Gastroesophageal sphincter (tissue), 4 donors: ENCODE results near the gene OSGEP. TPM values are rescaled to one million over a fixed set of nuclear protein-coding genes. Genes with fewer than 3 reads are reported as not detected.
"Not testable (repeated sequence)": the region's sequence is repeated elsewhere in the genome, so short reads cannot be mapped to it uniquely, and the experiment has no call there.

Source experiments
- ATAC-seq: fragments of 150-250 bp; one replicate; pipeline ENCODE4 v1.9.1; 2016; ENCODE audit warnings: mild to moderate bottlenecking, moderate library complexity
- H3K27ac ChIP-seq, 4 donors: fragments of 200-600 bp; sonication (generic) in 3 of 4; 1 replicate in 3 of 4; 2 replicates in 1 of 4; pipeline ENCODE4 v1.5.1; 2016 to 2019
- H3K27me3 ChIP-seq: fragments of 200-600 bp; sonication (generic); one replicate; pipeline ENCODE4 v1.5.1; 2019
- H3K36me3 ChIP-seq, 2 donors: fragments of 200-600 bp; sonication (generic); one replicate each; pipeline ENCODE4 v1.5.1; 2019; ENCODE audit warnings: control low read depth in 1 of 2
- H3K4me1 ChIP-seq, 3 donors: fragments of 200-600 bp; sonication (generic); 1 replicate in 2 of 3; 2 replicates in 1 of 3; pipeline ENCODE4 v1.5.1; 2016 to 2019; ENCODE audit warnings: control low read depth in 2 of 3
- H3K4me3 ChIP-seq, 2 donors: fragments of 200-600 bp; sonication (generic); one replicate each; pipeline ENCODE4 v1.5.1; 2019; ENCODE audit warnings: mild to moderate bottlenecking in 1 of 2, moderate library complexity in 1 of 2
- H3K9me3 ChIP-seq, 3 donors: fragments of 200-600 bp; sonication (generic); one replicate each; pipeline ENCODE4 v1.5.1; 2017 to 2019; ENCODE audit warnings: control low read depth in 2 of 3
- EP300 ChIP-seq: sonication (generic); formaldehyde crosslinking; IDR thresholded peaks from one replicate; pipeline ENCODE4 v1.6.1; 2017; ENCODE audit warnings: antibody characterized with exemption, mild to moderate bottlenecking
- POLR2A ChIP-seq, 2 donors: fragments of 450-650 bp; IDR thresholded peaks; one replicate each; pipeline ENCODE4 v1.6.1; 2017; ENCODE audit warnings: antibody characterized with exemption in 2 of 2, mild to moderate bottlenecking in 2 of 2, moderate library complexity in 1 of 2
- POLR2AphosphoS5 ChIP-seq: sonication (generic); formaldehyde crosslinking; IDR thresholded peaks from one replicate; pipeline ENCODE4 v1.6.1; 2017; ENCODE audit warnings: antibody characterized with exemption
- WGBS, 2 donors: methylation state at CpG; one replicate each; pipeline ENCODE4 v1.1.5; 2018; ENCODE audit warnings: low coverage in 1 of 2; 5-methylcytosine and 5-hydroxymethylcytosine counted together
- total RNA-seq, 4 donors: library from RNA; depleted of rRNA; stranded (reverse); fragments of >200 nt; gene quantifications; one replicate each; pipeline ENCODE4 v1.1.0, GENCODE V29; 2016
- TF ChIP-seq, protein P1 (sequence below), 4 experiments: fragments of 200-600 bp in 2 of 4; fragments of 450-650 bp in 2 of 4; sonication (generic) in 1 of 4; IDR thresholded peaks; one replicate each; pipeline ENCODE4 v1.5.1; 2017 to 2019; ENCODE audit warnings: antibody characterized with exemption in 4 of 4, mild to moderate bottlenecking in 2 of 4, moderate library complexity in 2 of 4

Gene OSGEP
- total RNA-seq, 4 donors from 2014 or later: 28.2 to 44.4 (median 34.4) TPM

DNA sequence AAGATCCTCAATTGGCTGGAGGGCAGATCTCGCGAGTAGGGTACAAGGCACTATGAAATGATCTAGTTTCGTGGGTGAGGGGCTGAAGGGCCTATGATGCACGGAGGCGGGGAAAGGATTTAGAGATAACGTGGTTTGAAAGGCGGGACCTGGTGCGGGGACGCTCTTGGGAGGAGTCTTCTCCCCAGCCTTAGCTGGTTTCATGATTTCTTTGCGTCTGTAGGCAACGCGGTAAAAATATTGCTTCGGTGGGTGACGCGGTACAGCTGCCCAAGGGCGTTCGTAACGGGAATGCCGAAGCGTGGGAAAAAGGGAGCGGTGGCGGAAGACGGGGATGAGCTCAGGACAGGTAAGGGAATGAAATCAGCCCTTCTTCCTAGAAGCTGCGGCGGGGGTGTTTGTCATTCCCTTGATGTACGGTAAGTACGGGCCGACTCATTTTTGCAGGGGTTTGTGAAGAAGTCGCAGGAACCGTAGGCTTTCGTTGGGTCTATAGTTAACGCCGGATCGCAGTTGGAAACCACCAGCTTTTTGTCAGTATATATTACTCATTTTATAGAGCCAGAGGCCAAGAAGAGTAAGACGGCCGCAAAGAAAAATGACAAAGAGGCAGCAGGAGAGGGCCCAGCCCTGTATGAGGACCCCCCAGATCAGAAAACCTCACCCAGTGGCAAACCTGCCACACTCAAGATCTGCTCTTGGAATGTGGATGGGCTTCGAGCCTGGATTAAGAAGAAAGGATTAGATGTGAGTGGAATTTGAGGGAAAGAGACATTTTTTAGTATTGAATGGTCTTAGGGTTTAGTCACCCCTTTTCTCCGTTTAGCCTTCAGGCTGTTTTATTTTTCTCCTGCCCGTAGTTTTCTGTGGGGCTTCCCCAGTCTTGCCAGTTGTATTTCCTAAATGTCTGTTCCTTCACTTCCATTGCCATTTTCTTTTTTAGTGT is 1.0 kb upstream of the OSGEP start:
- 0 to 1% methylated on average over 34 to 35 of the region's 39 CpGs for WGBS, 2 donors
- peak; percentile 63 for ATAC-seq
- H3K27ac ChIP-seq: peak overlapping the region; percentile 81 to 97 (median 94)
- peaks cover 9 to 67% (median 27%) of the 10 kb centered on the region in 3 donors for H3K4me1 ChIP-seq
- H3K27me3 ChIP-seq: no peaks in the 10 kb centered on the region
- H3K9me3 ChIP-seq: no peaks in the 10 kb centered on the region
- peak overlapping the region; percentile 72 to 83 for H3K4me3 ChIP-seq
- no peak for TF ChIP-seq POLR2AphosphoS5
- no peak for TF ChIP-seq POLR2A (IDR thresholded peaks at IDR 0.05)
- no peak for TF ChIP-seq EP300
- TF ChIP-seq, protein P1, sequence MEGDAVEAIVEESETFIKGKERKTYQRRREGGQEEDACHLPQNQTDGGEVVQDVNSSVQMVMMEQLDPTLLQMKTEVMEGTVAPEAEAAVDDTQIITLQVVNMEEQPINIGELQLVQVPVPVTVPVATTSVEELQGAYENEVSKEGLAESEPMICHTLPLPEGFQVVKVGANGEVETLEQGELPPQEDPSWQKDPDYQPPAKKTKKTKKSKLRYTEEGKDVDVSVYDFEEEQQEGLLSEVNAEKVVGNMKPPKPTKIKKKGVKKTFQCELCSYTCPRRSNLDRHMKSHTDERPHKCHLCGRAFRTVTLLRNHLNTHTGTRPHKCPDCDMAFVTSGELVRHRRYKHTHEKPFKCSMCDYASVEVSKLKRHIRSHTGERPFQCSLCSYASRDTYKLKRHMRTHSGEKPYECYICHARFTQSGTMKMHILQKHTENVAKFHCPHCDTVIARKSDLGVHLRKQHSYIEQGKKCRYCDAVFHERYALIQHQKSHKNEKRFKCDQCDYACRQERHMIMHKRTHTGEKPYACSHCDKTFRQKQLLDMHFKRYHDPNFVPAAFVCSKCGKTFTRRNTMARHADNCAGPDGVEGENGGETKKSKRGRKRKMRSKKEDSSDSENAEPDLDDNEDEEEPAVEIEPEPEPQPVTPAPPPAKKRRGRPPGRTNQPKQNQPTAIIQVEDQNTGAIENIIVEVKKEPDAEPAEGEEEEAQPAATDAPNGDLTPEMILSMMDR (IDR thresholded peaks at IDR 0.05): no peak
- peaks cover 2 to 60% of the 10 kb centered on the region in 2 donors for H3K36me3 ChIP-seq

DNA sequence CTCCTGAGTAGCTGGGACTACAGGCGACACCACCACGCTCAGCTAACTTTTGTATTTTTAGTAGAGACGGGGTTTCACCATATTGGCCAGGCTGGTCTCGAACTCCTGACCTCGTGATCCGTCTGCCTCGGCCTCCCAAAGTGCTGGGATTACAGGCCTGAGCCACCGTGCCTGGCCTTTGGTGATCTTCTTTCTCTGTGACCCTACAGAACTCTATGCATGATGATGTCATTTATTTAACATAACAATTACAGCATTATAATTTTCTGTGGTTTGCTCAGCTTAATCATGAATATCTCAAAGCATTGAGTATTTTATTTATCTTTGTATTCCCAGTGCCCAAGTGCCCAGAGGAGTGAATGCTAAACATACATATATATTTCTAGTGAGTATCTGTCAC is 1.8 kb downstream of the OSGEP start:
- not testable (repeated sequence) for H3K27me3 ChIP-seq, H3K4me3 ChIP-seq, H3K9me3 ChIP-seq, ATAC-seq, H3K27ac ChIP-seq
- 88% methylated on average over 8 of the region's 8 CpGs; no CpG with 5 or more reads in 1 of the 2 donors for WGBS, 2 donors
- peaks cover 0 to 66% of the 10 kb centered on the region in 2 donors for H3K36me3 ChIP-seq
- peaks cover 9 to 39% (median 13%) of the 10 kb centered on the region in 3 donors for H3K4me1 ChIP-seq

DNA sequence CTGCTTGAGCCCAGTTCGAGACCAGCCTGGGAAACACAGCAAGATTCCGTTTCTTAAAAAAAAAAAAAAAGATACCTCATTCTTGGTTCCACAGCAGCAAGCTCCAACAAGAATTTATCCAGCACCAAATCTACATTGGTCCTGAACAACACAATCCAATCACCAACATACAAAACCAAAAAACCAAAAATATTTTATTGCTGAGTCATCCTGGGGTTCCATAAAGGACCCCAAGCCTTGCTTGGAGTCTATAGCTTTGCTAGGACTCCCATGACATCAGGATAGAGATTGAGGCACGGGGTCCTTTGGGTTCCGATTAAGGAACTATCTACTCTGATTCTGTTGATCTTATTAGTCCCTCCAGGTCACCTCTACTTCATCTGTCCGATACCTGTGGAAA is 7.7 kb downstream of the OSGEP start:
- Histone ChIP-seq H3K27me3 (no peaks in the 10 kb centered on the region), H3K4me3 (no peak overlapping the region), H3K27ac (no peak overlapping the region), H3K4me1 (no peaks in the 10 kb centered on the region), H3K36me3 (peaks cover 0 to 68% of the 10 kb centered on the region in 2 donors), H3K9me3 (no peaks in the 10 kb centered on the region)
- 92 to 95% methylated on average over 5 of the region's 5 CpGs for WGBS, 2 donors
- ATAC-seq: no peak
- TF ChIP-seq, protein P1 (IDR thresholded peaks at IDR 0.05): no peak
- TF ChIP-seq POLR2AphosphoS5 (no peak), POLR2A (IDR thresholded peaks at IDR 0.05) (no peak), EP300 (no peak)

DNA sequence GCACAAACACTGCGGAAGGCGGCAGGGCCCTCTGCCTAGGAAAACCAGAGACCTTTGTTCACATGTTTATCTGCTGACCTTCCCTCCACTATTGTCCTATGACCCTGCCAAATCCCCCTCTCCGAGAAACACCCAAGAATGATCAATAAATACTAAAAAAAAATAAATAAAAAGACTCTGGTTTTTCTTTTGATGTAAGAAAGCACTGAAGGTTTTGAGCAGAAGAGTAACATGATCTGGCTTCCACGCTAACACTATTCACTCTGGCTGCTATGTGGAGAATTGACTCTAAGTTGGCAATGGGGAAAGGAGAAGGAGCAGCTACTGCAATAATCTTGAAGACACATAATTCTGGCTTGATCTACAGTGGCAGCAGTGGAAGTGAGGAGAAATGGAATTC is 11.0 kb downstream of the OSGEP start:
- not testable (repeated sequence) for H3K4me1 ChIP-seq, H3K4me3 ChIP-seq, ATAC-seq, H3K27me3 ChIP-seq, H3K9me3 ChIP-seq, H3K27ac ChIP-seq
- 91 to 100% methylated on average over 1 of the region's 4 CpGs for WGBS, 2 donors
- H3K36me3 ChIP-seq: peaks cover 0 to 36% of the 10 kb centered on the region in 2 donors

DNA sequence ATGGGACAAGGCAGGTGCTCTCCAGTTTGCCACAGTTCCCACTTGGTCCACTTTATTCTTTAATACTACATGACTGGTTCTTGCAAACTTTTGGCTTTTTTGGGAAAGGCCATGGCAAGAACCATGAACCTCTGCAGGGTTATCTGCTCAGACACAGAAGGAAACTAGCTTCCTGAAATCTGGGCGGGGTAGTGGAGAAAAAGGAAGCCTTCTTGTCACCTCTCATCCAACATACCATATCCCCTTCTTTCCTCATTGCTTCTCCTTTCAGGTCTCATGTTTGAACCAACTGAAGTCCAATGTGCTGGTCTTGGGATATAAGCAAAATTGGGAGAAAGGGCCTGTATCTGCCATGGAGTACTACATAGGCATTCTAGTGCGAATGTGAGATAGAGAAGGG is 13.2 kb downstream of the OSGEP start:
- no peaks in the 10 kb centered on the region for H3K9me3 ChIP-seq
- H3K36me3 ChIP-seq: peaks cover 0 to 14% of the 10 kb centered on the region in 2 donors
- no peak overlapping the region for H3K27ac ChIP-seq
- no peak for ATAC-seq
- WGBS, 2 donors: 88 to 100% methylated on average over 2 of the region's 2 CpGs
- H3K4me1 ChIP-seq: no peaks in the 10 kb centered on the region
- H3K27me3 ChIP-seq: peaks cover 7% of the 10 kb centered on the region
- TF ChIP-seq, protein P1 (IDR thresholded peaks at IDR 0.05): no peak
- TF ChIP-seq EP300 (no peak), POLR2A (IDR thresholded peaks at IDR 0.05) (no peak)
- H3K4me3 ChIP-seq: no peak overlapping the region

DNA sequence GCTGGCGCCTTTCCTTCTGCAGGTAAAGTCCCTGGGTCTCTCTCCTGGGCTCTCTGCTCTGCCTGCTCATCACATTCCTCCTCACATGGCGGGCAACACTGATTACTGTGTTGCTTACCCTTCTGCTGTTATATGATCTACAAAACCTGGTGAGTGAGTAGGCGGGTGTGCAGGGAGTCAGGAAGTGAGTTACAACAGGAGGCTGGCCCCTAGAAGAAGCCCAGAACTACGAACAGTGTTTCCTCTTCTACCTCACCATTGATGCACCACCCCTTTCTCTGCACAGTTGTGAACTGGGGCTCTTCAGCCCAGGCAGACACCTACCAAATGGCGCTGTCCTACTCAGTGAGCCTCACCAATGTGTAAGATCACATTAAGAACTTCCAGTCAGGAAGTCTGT is 13.7 kb downstream of the OSGEP start:
- Histone ChIP-seq H3K4me1 (peaks cover 0 to 3% (median 0%) of the 10 kb centered on the region in 3 donors), H3K27ac (no peak overlapping the region), H3K36me3 (peaks cover 0 to 8% of the 10 kb centered on the region in 2 donors), H3K27me3 (peaks cover 10% of the 10 kb centered on the region), H3K9me3 (no peaks in the 10 kb centered on the region), H3K4me3 (no peak overlapping the region)
- TF ChIP-seq EP300 (no peak), POLR2A (IDR thresholded peaks at IDR 0.05) (no peak), POLR2AphosphoS5 (no peak)
- TF ChIP-seq, protein P1 (IDR thresholded peaks at IDR 0.05): no peak
- ATAC-seq: no peak
- WGBS, 2 donors: 58 to 62% methylated on average over 2 to 3 of the region's 5 CpGs
